GM12864 (cell line): Measurements from ENCODE around the gene CLIC5.
A peak's percentile ranks its signal among the peaks of the same experiment; 100 is the strongest.

Source experiments
- DNase-seq: peaks from one replicate; pipeline ENCODE4 v3.0.0-alpha.2; 2011; ENCODE audit warnings: low read depth
- H3K4me3 ChIP-seq: 2 replicates; pipeline ENCODE4 v1.5.1; 2011; ENCODE audit warnings: mild to moderate bottlenecking, low read depth, low read length, control low read depth
- CTCF ChIP-seq: IDR thresholded peaks from 2 replicates; pipeline ENCODE4 v1.5.1; 2011; ENCODE audit warnings: low read depth, mild to moderate bottlenecking, moderate library complexity, low read length, control low read depth, inconsistent platforms; ENCODE audit errors: missing control alignments

Gene CLIC5

GRCh38 chr6:46015119-46015968 lies at the start of gene CLIC5:
TSS of gene CLIC5 (minus strand) at chr6:46015860. CDS start at chr6:46015542, 318 bp downstream.
- no peak for TF ChIP-seq CTCF
- peak within 1 kb of the TSS; percentile 51 for H3K4me3 ChIP-seq
- DNase-seq, result no peak

- no peak for DNase-seq
- no peak for TF ChIP-seq CTCF
- no peak overlapping the region for H3K4me3 ChIP-seq
Observed at GRCh38 chr6:46062991-46063390, 47.3 kb upstream of the CLIC5 start.

GRCh38 chr6:46062312-46062711 lies 46.7 kb upstream of the CLIC5 start:
- H3K4me3 ChIP-seq, result no peak overlapping the region
- DNase-seq, result no peak
- no peak for TF ChIP-seq CTCF

- TF ChIP-seq CTCF, result no peak
- H3K4me3 ChIP-seq, result no peak overlapping the region
- no peak for DNase-seq
Observed at GRCh38 chr6:46061497-46061896, 45.8 kb upstream of the CLIC5 start.

- no peak for DNase-seq
- H3K4me3 ChIP-seq, result no peak overlapping the region
- TF ChIP-seq CTCF, result no peak
Observed at GRCh38 chr6:46059608-46060007, 43.9 kb upstream of the CLIC5 start.

GRCh38 chr6:46058951-46059350 lies 43.3 kb upstream of the CLIC5 start:
- H3K4me3 ChIP-seq, result no peak overlapping the region
- no peak for TF ChIP-seq CTCF
- no peak for DNase-seq

- TF ChIP-seq CTCF, result no peak
- H3K4me3 ChIP-seq, result no peak overlapping the region
- no peak for DNase-seq
Observed at GRCh38 chr6:46057792-46058191, 42.1 kb upstream of the CLIC5 start.
